SW 1271 (cell line): ENCODE measurements around the gene ARL14.

Experiments used
- DNase-seq, 2 experiments: peaks; one replicate each; lab custom pipeline; 2025; lab: John Stamatoyannopoulos, UW

Gene ARL14

DNA sequence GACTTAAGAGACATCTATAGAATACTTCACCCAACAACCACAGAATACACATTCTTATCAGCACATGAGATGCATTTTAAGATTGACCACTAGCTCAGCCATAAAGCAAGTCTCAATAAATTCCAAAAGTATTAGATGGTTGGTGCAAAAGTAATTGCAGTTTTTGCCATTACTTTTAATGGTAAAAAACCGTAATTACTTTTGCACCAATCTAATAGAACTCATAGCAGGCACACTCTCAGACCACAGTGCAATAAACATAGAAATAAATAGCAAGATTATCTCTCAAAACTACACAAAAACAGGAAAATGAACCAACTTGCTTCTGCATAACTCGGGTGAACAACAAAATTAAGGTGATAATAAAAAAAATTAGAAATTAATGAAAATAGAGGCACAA lies 45.4 kb downstream of the ARL14 start:
- DNase-seq = no peak

DNA sequence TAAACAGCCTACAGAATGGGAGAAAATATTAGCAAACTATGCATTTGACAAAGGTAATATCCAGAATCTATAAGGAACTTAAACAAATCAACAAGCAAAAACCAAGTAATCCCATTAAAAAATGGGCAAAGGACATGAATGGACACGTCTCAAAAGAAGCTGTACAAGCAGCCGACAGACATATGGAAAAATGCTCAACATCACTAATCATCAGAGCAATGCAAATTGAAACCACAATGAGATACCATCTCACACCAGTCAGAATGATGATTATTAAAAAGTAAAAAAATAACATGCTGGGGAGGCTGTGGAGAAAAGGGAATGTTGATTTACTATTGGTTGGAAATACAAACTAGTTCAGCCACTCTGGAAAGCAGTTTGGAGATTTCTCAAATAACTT lies 48.4 kb downstream of the ARL14 start:
- DNase-seq = no peak
